H1 (cell line): ENCODE measurements around the gene CCDC12. TPM values are rescaled to one million over a fixed set of nuclear protein-coding genes. Genes with fewer than 3 reads are reported as not detected.

Experiments used
- CTCF ChIA-PET: fragments of 300-600 bp; sonication (Branson Sonifier 250); formaldehyde crosslinking; loops from one replicate; lab custom pipeline; 2021; ENCODE audit not compliant: partially characterized antibody; lab: Charles Lee
- POLR2A ChIA-PET: fragments of 300-600 bp; sonication (Branson Sonifier 250); formaldehyde crosslinking; loops from one replicate; lab custom pipeline; 2021; ENCODE audit warnings: inconsistent platforms; ENCODE audit not compliant: partially characterized antibody; lab: Charles Lee
- DNase-seq, 2 experiments: peaks; one replicate each; pipeline versions ENCODE4 v3.0.0 to v3.0.0-alpha.2; 2010 to 2022; ENCODE audit warnings: low spot score in 2 of 2, low read depth in 1 of 2, mixed read lengths in 1 of 2
- FAIRE-seq: peaks from 2 replicates; lab custom pipeline; 2011; peaks lifted over from hg19 to GRCh38; lab: Jason Lieb, UNC
- H2AFZ ChIP-seq: 2 replicates; pipeline ENCODE4 v1.8.1; 2012; ENCODE audit warnings: low read length, inconsistent platforms
- H2AK5ac ChIP-seq: 2 replicates; pipeline ENCODE4 v1.6.1; 2013; ENCODE audit warnings: low read depth, low read length
- H2BK120ac ChIP-seq: replicated peaks from 2 replicates; pipeline ENCODE3; 2013; ENCODE audit warnings: low read depth, low read length, inconsistent platforms
- H2BK12ac ChIP-seq: 2 replicates; pipeline ENCODE4 v1.6.1; 2013; ENCODE audit warnings: low read depth, low read length
- H2BK15ac ChIP-seq: 2 replicates; pipeline ENCODE4 v1.6.1; 2013; ENCODE audit warnings: low read length
- H2BK20ac ChIP-seq: 2 replicates; pipeline ENCODE4 v1.6.1; 2013; ENCODE audit warnings: low read length
- H2BK5ac ChIP-seq: 2 replicates; pipeline ENCODE4 v1.6.1; 2013; ENCODE audit warnings: low read depth, low read length
- H3K14ac ChIP-seq: 2 replicates; pipeline ENCODE4 v1.6.1; 2013; ENCODE audit warnings: inconsistent platforms; ENCODE audit not compliant: insufficient read length
- H3K18ac ChIP-seq: 2 replicates; pipeline ENCODE4 v1.6.1; 2013; ENCODE audit warnings: low read length; ENCODE audit errors: extremely low read depth
- H3K23ac ChIP-seq: 2 replicates; pipeline ENCODE4 v1.6.1; 2013; ENCODE audit warnings: inconsistent platforms; ENCODE audit not compliant: insufficient read length
- H3K23me2 ChIP-seq: 2 replicates; pipeline ENCODE4 v1.6.1; 2013; ENCODE audit warnings: low read depth, low read length
- H3K27ac ChIP-seq: 2 replicates; pipeline ENCODE4 v1.6.1; 2011; ENCODE audit warnings: low read depth, low read length, inconsistent platforms
- H3K27me3 ChIP-seq, 4 experiments: replicated peaks in 1 of 4; 1 replicate in 1 of 4; 2 replicates in 3 of 4; pipeline versions ENCODE4 v1.6.1 to v1.8.1; 2011 to 2013; ENCODE audit warnings: low read length in 3 of 4, mild to moderate bottlenecking in 3 of 4, inconsistent platforms in 2 of 4, mixed read lengths in 2 of 4, moderate library complexity in 1 of 4; ENCODE audit not compliant: control insufficient read depth in 3 of 4, insufficient read depth in 3 of 4; ENCODE audit errors: extremely low read depth in 1 of 4
- H3K36me3 ChIP-seq, 4 experiments: 2 replicates each; pipeline versions ENCODE4 v1.6.1 to v1.8.1; 2011 to 2013; ENCODE audit warnings: mild to moderate bottlenecking in 4 of 4, low read length in 3 of 4, moderate library complexity in 2 of 4, control low read depth in 1 of 4, inconsistent platforms in 1 of 4; ENCODE audit not compliant: insufficient read depth in 4 of 4, control insufficient read depth in 2 of 4
- H3K4ac ChIP-seq: replicated peaks from 2 replicates; pipeline ENCODE3; 2013; ENCODE audit warnings: low read length, low read depth, mixed read lengths, inconsistent platforms; ENCODE audit not compliant: insufficient read length
- H3K4me1 ChIP-seq, 4 experiments: replicated peaks in 1 of 4; 1 replicate in 1 of 4; 2 replicates in 3 of 4; pipeline versions ENCODE4 v1.6.1 to v1.8.1; 2011 to 2013; ENCODE audit warnings: low read length in 3 of 4, inconsistent platforms in 2 of 4, mixed read lengths in 1 of 4; ENCODE audit not compliant: insufficient read depth in 4 of 4, control insufficient read depth in 3 of 4
- H3K4me2 ChIP-seq, 2 experiments: 2 replicates each; pipeline versions ENCODE4 v1.6.1 to v1.8.1; 2011 to 2013; ENCODE audit warnings: low read depth in 2 of 2, low read length in 2 of 2, control low read depth in 1 of 2, inconsistent platforms in 1 of 2, mild to moderate bottlenecking in 1 of 2; ENCODE audit not compliant: insufficient read depth in 1 of 2
- H3K4me3 ChIP-seq, 4 experiments: fragments of 200-600, 300-600 bp in 1 of 4; sonication (generic), shearing (Covaris generic), sonication (Bioruptor Twin) in 1 of 4; 2 replicates each; pipeline versions ENCODE4 v1.5.1 to v1.8.1; 2011 to 2016; ENCODE audit warnings: low read length in 4 of 4, low read depth in 3 of 4, control low read depth in 2 of 4, inconsistent platforms in 2 of 4, mild to moderate bottlenecking in 2 of 4, mixed read lengths in 1 of 4, moderate library complexity in 1 of 4; ENCODE audit not compliant: insufficient read depth in 2 of 4; ENCODE audit errors: extremely low read depth in 1 of 4
- H3K56ac ChIP-seq: replicated peaks from 2 replicates; pipeline ENCODE3; 2013; ENCODE audit warnings: low read depth, mild to moderate bottlenecking, mixed read lengths, low read length, inconsistent platforms; ENCODE audit not compliant: insufficient read length
- H3K79me1 ChIP-seq: 2 replicates; pipeline ENCODE4 v1.6.1; 2013; ENCODE audit warnings: low read depth, low read length, control low read depth
- H3K79me2 ChIP-seq, 2 experiments: 2 replicates each; pipeline versions ENCODE4 v1.6.1 to v1.8.1; 2012 to 2013; ENCODE audit warnings: low read length in 2 of 2, mild to moderate bottlenecking in 2 of 2, inconsistent platforms in 1 of 2; ENCODE audit not compliant: insufficient read depth in 2 of 2, control insufficient read depth in 1 of 2
- H3K9ac ChIP-seq, 4 experiments: replicated peaks in 1 of 4; 1 replicate in 1 of 4; 2 replicates in 3 of 4; pipeline versions ENCODE4 v1.6.1 to v1.8.1; 2011 to 2013; ENCODE audit warnings: low read depth in 3 of 4, low read length in 3 of 4, control low read depth in 2 of 4, mild to moderate bottlenecking in 2 of 4, moderate library complexity in 2 of 4, inconsistent platforms in 1 of 4; ENCODE audit errors: extremely low read depth in 1 of 4
- H3K9me3 ChIP-seq, 2 experiments: 2 replicates each; pipeline versions ENCODE4 v1.6.1 to v1.8.1; 2012 to 2013; ENCODE audit warnings: mild to moderate bottlenecking in 2 of 2, moderate library complexity in 2 of 2, control low read depth in 1 of 2, inconsistent platforms in 1 of 2, low read depth in 1 of 2, low read length in 1 of 2, mixed read lengths in 1 of 2; ENCODE audit not compliant: insufficient read depth in 2 of 2
- H4K20me1 ChIP-seq, 2 experiments: replicated peaks in 1 of 2; 2 replicates each; pipeline versions ENCODE3 to v1.8.1; 2011 to 2013; ENCODE audit warnings: inconsistent platforms in 2 of 2, low read length in 2 of 2, mild to moderate bottlenecking in 1 of 2; ENCODE audit not compliant: insufficient read depth in 2 of 2, control insufficient read depth in 1 of 2
- H4K5ac ChIP-seq: 2 replicates; pipeline ENCODE4 v1.6.1; 2013; ENCODE audit warnings: low read length, low read depth, mixed read lengths, inconsistent platforms; ENCODE audit not compliant: insufficient read length
- H4K8ac ChIP-seq: 2 replicates; pipeline ENCODE4 v1.8.0; 2013; ENCODE audit warnings: mild to moderate bottlenecking, moderate library complexity, low read length, inconsistent platforms; ENCODE audit not compliant: insufficient read depth; ENCODE audit errors: extremely low read depth
- H4K91ac ChIP-seq: replicated peaks from 2 replicates; pipeline ENCODE3; 2013; ENCODE audit warnings: low read length, mixed read lengths, inconsistent platforms; ENCODE audit not compliant: insufficient read length
- BACH1 ChIP-seq: IDR thresholded peaks from 2 replicates; pipeline ENCODE4 v1.6.1; 2012; ENCODE audit warnings: low read length, improper control_type of control experiment
- CBX5 ChIP-seq: fragments of 300-800, 300-1000 bp; sonication (generic); IDR thresholded peaks from 2 replicates; pipeline ENCODE4 v1.7.1; 2016; ENCODE audit warnings: antibody characterized with exemption, low read length, low read depth
- CEBPB ChIP-seq: IDR thresholded peaks from 2 replicates; pipeline ENCODE4 v1.6.1; 2012; ENCODE audit warnings: low read depth, low read length
- EZH2 ChIP-seq: fragments of 200-600 bp; sonication (generic); IDR thresholded peaks from 2 replicates; pipeline ENCODE4 v1.7.1; 2012; ENCODE audit warnings: low read depth, mild to moderate bottlenecking, moderate library complexity, low read length, inconsistent platforms; ENCODE audit not compliant: severe bottlenecking
- MAX ChIP-seq: IDR thresholded peaks from 2 replicates; pipeline ENCODE4 v1.6.1; 2012; ENCODE audit warnings: inconsistent platforms
- RAD21 ChIP-seq, 2 experiments: IDR thresholded peaks in 1 of 2; conservative IDR thresholded peaks in 1 of 2; 2 replicates each; pipeline ENCODE4 v1.6.1; 2011; ENCODE audit warnings: low read depth in 2 of 2, low read length in 2 of 2, improper control_type of control experiment in 1 of 2, inconsistent platforms in 1 of 2, mild to moderate bottlenecking in 1 of 2, moderate library complexity in 1 of 2
- SP1 ChIP-seq: IDR thresholded peaks from 2 replicates; pipeline ENCODE4 v1.6.1; 2011; ENCODE audit warnings: low read depth, low read length
- whole genome bisulfite sequencing, 2 experiments: shearing (Covaris generic) in 1 of 2; methylation state at CpG; one replicate each; pipeline versions ENCODE4 v1.1.6 to v1.1.7; 2013 to 2015; ENCODE audit warnings: low lambda C conversion rate in 2 of 2, mixed read lengths in 2 of 2, inconsistent platforms in 1 of 2, low coverage in 1 of 2, missing lambda C conversion rate in 1 of 2; ENCODE audit not compliant: insufficient replicate concordance in 2 of 2, insufficient coverage in 1 of 2, insufficient read length in 1 of 2; ENCODE audit errors: extremely low coverage in 1 of 2, missing lambda C conversion rate in 1 of 2; 5-methylcytosine and 5-hydroxymethylcytosine counted together
- polyA plus RNA-seq, 7 experiments: library from polyadenylated mRNA; depleted of rRNA in 3 of 7; stranded (reverse) in 5 of 7; unstranded in 2 of 7; fragments of >200 nt in 5 of 7; fragments of 200-250 nt in 2 of 7; gene quantifications; 1 replicate in 5 of 7; 2 replicates in 1 of 7; 4 replicates in 1 of 7; pipeline versions ENCODE4 v1.2.1 to v1.2.3, GENCODE V29; 2011 to 2013; ENCODE audit warnings: missing spikeins in 2 of 7, mixed read lengths in 2 of 7
- total RNA-seq: library from RNA; stranded (reverse); fragmentation: NEBNext Ultra II Directional; extraction: Animal tissue kit (Norgen Biotek cat#: 25700); gene quantifications from 2 replicates; pipeline ENCODE4 v1.2.1, GENCODE V29; 2021
- TF ChIP-seq, protein P1 (sequence below), 3 experiments: IDR thresholded peaks; 1 replicate in 2 of 3; 2 replicates in 1 of 3; pipeline versions ENCODE4 v1.5.1 to v1.6.1; 2011; ENCODE audit warnings: low read length in 3 of 3, mild to moderate bottlenecking in 3 of 3, inconsistent platforms in 2 of 3, low read depth in 1 of 3, moderate library complexity in 1 of 3; ENCODE audit not compliant: insufficient read depth in 1 of 3; ENCODE audit errors: control extremely low read depth in 1 of 3

CCDC12 gene
- total and polyA plus RNA-seq, 2 of the 8 experiments (the other 6 are each of a cell fraction or from before 2014, with no cell fraction given): 29.5 to 41.3 TPM

DNA sequence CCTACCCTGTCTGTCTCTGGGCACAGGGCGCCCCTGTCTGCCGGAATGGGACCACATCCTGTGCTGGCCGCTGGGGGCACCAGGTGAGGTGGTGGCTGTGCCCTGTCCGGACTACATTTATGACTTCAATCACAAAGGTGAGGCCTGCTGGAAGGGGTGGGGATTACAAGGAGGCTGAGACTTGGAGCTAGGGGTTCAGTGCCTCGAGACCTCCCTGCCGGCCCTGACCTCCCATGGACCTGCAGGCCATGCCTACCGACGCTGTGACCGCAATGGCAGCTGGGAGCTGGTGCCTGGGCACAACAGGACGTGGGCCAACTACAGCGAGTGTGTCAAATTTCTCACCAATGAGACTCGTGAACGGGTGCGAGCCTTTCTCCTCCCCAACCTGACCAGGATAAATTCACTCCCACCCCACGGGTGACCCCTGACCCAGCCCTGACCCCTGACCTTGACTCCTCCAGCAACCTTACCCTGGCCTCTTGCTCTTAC lies 78.7 kb downstream of the CCDC12 start:
- Histone ChIP-seq H2BK12ac (no peak overlapping the region), H3K9ac (no peak overlapping the region), H2BK5ac (no peak overlapping the region), H4K91ac (no peak overlapping the region), H4K20me1 (peaks cover 0 to 2% of the 10 kb centered on the region in 2 experiments), H3K23ac (no peak overlapping the region), H3K36me3 (no peaks in the 10 kb centered on the region), H3K4me1 (peaks cover 3 to 9% (median 6%) of the 10 kb centered on the region in 4 experiments; a peak in 6 of 7 replicates), H2BK15ac (no peak overlapping the region), H2AK5ac (no peak overlapping the region), H3K4me3 (0 out of 8 replicates have a peak overlapping the region, but pooled peaks of 1 of the 4 experiments have one; percentile 51), H2BK20ac (no peak overlapping the region), H3K23me2 (peaks cover 5% of the 10 kb centered on the region; the same call in 1 of the 2 replicates), H3K9me3 (no peaks in the 10 kb centered on the region), H3K79me2 (no peaks in the 10 kb centered on the region), H3K27me3 (peaks cover 0 to 46% (median 32%) of the 10 kb centered on the region in 4 experiments; a peak in 6 of 7 replicates), H3K56ac (no peak overlapping the region), H3K18ac (no peak overlapping the region), H2AFZ (no peak overlapping the region), H2BK120ac (no peak overlapping the region), H3K4me2 (peak overlapping the region; percentile 50 to 77; a peak in 2 of 4 replicates), H3K79me1 (no peaks in the 10 kb centered on the region), H3K27ac (no peak overlapping the region), H4K8ac (no peak overlapping the region), H3K4ac (no peak overlapping the region), H4K5ac (no peak overlapping the region), H3K14ac (no peak overlapping the region)
- FAIRE-seq (no peak), DNase-seq (no peak)
- 78% methylated on average over 15 of the region's 15 CpGs; no CpG with 5 or more reads in 1 of the 2 experiments for WGBS, 2 experiments
- ChIA-PET CTCF (interaction anchor here (0.7 to 13.3 kb wide), 17 partner anchors 8 to 222 kb away, joined by 3 to 91 read pairs (median 5); no protein-coding TSS in a partner anchor), POLR2A (interaction anchor here (0.8 to 1.7 kb wide), 3 partner anchors 11 to 313 kb away, joined by 3 to 5 read pairs (median 3); no protein-coding TSS in a partner anchor)
- TF ChIP-seq SP1 (no peak), RAD21 (IDR thresholded peaks at IDR 0.05 in 1 of 2, conservative IDR thresholded peaks at IDR 0.05 in 1 of 2; ENCODE audit: low read depth in 2 of 2, low read length in 2 of 2) (peak; percentile 7 to 17; a peak in 2 of 4 replicates), CBX5 (no peak), BACH1 (no peak), CEBPB (no peak), EZH2 (no peak), MAX (no peak)
- TF ChIP-seq, protein P1, sequence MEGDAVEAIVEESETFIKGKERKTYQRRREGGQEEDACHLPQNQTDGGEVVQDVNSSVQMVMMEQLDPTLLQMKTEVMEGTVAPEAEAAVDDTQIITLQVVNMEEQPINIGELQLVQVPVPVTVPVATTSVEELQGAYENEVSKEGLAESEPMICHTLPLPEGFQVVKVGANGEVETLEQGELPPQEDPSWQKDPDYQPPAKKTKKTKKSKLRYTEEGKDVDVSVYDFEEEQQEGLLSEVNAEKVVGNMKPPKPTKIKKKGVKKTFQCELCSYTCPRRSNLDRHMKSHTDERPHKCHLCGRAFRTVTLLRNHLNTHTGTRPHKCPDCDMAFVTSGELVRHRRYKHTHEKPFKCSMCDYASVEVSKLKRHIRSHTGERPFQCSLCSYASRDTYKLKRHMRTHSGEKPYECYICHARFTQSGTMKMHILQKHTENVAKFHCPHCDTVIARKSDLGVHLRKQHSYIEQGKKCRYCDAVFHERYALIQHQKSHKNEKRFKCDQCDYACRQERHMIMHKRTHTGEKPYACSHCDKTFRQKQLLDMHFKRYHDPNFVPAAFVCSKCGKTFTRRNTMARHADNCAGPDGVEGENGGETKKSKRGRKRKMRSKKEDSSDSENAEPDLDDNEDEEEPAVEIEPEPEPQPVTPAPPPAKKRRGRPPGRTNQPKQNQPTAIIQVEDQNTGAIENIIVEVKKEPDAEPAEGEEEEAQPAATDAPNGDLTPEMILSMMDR (IDR thresholded peaks at IDR 0.05; ENCODE audit: control extremely low read depth in 1 of 3, insufficient read depth in 1 of 3, low read depth in 1 of 3, low read length in 3 of 3): peak in 2 of 3 experiments; percentile 32 to 66; a peak in 3 of 4 replicates
